Activated T-cell treated with anti-CD3 and anti-CD28 coated beads, Interleukin-2, amount 50 U/mL, for 72 hours (primary cell): ENCODE results near the gene TAS2R3. TPM values are rescaled to one million over a fixed set of nuclear protein-coding genes. Genes with fewer than 3 reads are reported as not detected.

ENCODE experiments used
- total RNA-seq, 2 donors: library from RNA; stranded (reverse); gene quantifications; one replicate each; pipeline ENCODE4 v1.2.3, GENCODE V29; 2022

The TAS2R3 gene
- total RNA-seq, 2 donors from 2014 or later = 1.8 TPM

Other genes with a start within 250 kb of the TAS2R3 start
- 10 to 100 TPM; 34.8 to 48.5 TPM for gene AGK, start 212.7 kb upstream of the TAS2R3 start, total RNA-seq
- 10 to 100 TPM; 43.2 to 48.7 TPM for gene DENND11, start 61.9 kb upstream of the TAS2R3 start, total RNA-seq
- not detected for gene WEE2, start 55.7 kb upstream of the TAS2R3 start, total RNA-seq
- 100 to 1,000 TPM; 126 to 131 TPM for gene SSBP1, start 25.7 kb upstream of the TAS2R3 start, total RNA-seq
- 1 to 10 TPM; 1.1 to 1.4 TPM for gene TAS2R4, start 12.6 kb downstream of the TAS2R3 start, total RNA-seq
- gene TAS2R5, start 26.1 kb downstream of the TAS2R3 start, total RNA-seq = 1 to 10 TPM; 1.3 to 2.3 TPM
- not detected for gene PRSS37, start 77.4 kb downstream of the TAS2R3 start, total RNA-seq
- not detected for gene OR9A4, start 152.3 kb downstream of the TAS2R3 start, total RNA-seq
- gene CLEC5A, start 182.9 kb downstream of the TAS2R3 start, total RNA-seq = not detected
- gene TAS2R38, start 209.7 kb downstream of the TAS2R3 start, total RNA-seq = not detected
- under 1 TPM; 0.42 to 0.91 TPM for gene MGAM, start 231.8 kb downstream of the TAS2R3 start, total RNA-seq